ENCODE measurements around the gene PATL1. TPM values are rescaled to one million over a fixed set of nuclear protein-coding genes. Genes with fewer than 3 reads are reported as not detected.
"Not testable (repeated sequence)": the region's sequence is repeated elsewhere in the genome, so short reads cannot be mapped to it uniquely, and the experiment has no call there.

The PATL1 gene
- polyA plus RNA-seq, 1 experiment = 43.9 TPM

DNA sequence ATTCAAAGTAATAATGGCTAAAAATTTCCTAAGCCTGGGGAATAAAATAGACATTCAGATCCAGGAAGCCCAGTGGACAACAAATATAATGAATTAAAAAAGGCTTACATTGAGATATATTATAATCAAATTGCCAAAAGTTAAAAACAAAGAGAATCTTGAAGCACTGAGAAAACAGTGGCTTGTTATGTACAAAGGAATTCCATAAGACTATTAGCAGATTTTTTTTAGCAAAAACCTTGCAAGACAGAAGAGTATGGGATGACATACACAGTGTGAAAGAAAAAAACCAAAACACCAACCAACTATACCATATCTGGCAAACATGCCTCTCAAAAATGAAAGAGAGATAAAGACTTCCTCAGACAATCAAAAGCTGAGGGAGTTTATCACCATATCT lies 24.1 kb upstream of the PATL1 start:
- POLR2A ChIA-PET = no interaction called here
- no peaks in the 10 kb centered on the region for H3K27me3 ChIP-seq (ENCODE audit: control insufficient read depth, insufficient read depth, low read length)
- TF ChIP-seq, protein P1, sequence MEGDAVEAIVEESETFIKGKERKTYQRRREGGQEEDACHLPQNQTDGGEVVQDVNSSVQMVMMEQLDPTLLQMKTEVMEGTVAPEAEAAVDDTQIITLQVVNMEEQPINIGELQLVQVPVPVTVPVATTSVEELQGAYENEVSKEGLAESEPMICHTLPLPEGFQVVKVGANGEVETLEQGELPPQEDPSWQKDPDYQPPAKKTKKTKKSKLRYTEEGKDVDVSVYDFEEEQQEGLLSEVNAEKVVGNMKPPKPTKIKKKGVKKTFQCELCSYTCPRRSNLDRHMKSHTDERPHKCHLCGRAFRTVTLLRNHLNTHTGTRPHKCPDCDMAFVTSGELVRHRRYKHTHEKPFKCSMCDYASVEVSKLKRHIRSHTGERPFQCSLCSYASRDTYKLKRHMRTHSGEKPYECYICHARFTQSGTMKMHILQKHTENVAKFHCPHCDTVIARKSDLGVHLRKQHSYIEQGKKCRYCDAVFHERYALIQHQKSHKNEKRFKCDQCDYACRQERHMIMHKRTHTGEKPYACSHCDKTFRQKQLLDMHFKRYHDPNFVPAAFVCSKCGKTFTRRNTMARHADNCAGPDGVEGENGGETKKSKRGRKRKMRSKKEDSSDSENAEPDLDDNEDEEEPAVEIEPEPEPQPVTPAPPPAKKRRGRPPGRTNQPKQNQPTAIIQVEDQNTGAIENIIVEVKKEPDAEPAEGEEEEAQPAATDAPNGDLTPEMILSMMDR (IDR thresholded peaks at IDR 0.05; ENCODE audit: low read depth, low read length) = no peak
- CTCF ChIA-PET = interaction anchor here (1.3 kb wide), 1 partner anchor 12 kb away, joined by 9 read pairs; no protein-coding TSS in a partner anchor
- no peaks in the 10 kb centered on the region for H3K9me3 ChIP-seq (ENCODE audit: control insufficient read depth, insufficient read depth, low read length)
- no peak overlapping the region for H3K27ac ChIP-seq (ENCODE audit: low read depth, low read length)
- no peak for DNase-seq (ENCODE audit: low read depth, low spot score)
- no peak overlapping the region for H3K4me3 ChIP-seq (ENCODE audit: low read depth, low read length)

DNA sequence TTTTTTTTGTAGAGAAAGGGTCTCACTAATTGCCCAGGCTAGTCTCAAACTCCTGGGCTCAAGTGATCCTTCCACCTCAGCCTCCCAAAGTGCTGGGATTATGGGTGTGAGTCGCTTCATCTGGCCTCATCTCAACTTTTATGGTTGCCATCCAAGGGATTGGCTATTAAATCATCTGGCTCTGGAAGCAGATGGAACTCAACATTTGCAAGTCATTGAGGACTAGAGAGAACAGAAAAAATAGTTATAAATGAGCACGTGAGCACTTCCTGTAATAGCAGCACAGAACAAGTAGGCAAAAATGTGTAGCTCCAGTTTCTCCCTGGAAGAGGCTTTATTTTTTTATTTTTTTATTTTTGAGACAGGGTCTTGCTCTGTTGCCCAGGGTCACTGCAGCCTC lies 22.3 kb upstream of the PATL1 start:
- Histone ChIP-seq H3K27me3 (ENCODE audit: control insufficient read depth, insufficient read depth, low read length) (no peaks in the 10 kb centered on the region), H3K9me3 (ENCODE audit: control insufficient read depth, insufficient read depth, low read length) (no peaks in the 10 kb centered on the region), H3K4me3 (ENCODE audit: low read depth, low read length) (no peak overlapping the region), H3K27ac (ENCODE audit: low read depth, low read length) (no peak overlapping the region)
- ChIA-PET CTCF (interaction anchor here (0.7 to 3.0 kb wide), 2 partner anchors 11 to 88 kb away, joined by 6 to 14 read pairs; no protein-coding TSS in a partner anchor), POLR2A (interaction anchor here (0.7 kb wide), 1 partner anchor 1767 kb away, joined by 12 read pairs; no protein-coding TSS in a partner anchor)
- DNase-seq (ENCODE audit: low read depth, low spot score) = no peak
- TF ChIP-seq, protein P1 (IDR thresholded peaks at IDR 0.05; ENCODE audit: low read depth, low read length) = no peak

DNA sequence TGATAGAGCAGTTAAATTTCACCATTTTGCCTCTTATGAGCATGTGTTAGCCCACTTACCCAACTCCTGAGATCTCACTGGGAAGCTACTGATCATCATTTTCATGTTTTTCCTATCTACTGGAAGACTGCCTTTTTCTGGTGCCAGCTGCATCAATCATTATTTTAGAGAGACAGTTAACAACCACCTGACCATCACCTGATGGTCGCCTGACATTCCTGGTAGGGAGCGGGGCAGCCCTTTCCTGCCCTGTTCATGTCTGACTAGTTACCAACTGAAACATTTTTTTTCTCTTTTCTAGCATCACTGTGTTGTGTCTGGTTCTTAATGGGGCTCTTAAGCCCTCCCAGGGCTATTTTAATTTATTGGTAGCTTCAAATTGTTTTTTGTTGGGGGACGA lies 20.2 kb upstream of the PATL1 start:
- DNase-seq (ENCODE audit: low read depth, low spot score) = no peak
- ChIA-PET POLR2A (no interaction called here), CTCF (interaction anchor here (1.0 to 3.0 kb wide), 2 partner anchors 8 to 152 kb away, joined by 9 to 14 read pairs; no protein-coding TSS in a partner anchor)
- Histone ChIP-seq H3K27me3 (ENCODE audit: control insufficient read depth, insufficient read depth, low read length) (peaks cover 5% of the 10 kb centered on the region), H3K4me3 (ENCODE audit: low read depth, low read length) (no peak overlapping the region), H3K9me3 (ENCODE audit: control insufficient read depth, insufficient read depth, low read length) (no peaks in the 10 kb centered on the region), H3K27ac (ENCODE audit: low read depth, low read length) (no peak overlapping the region)
- TF ChIP-seq, protein P1 (IDR thresholded peaks at IDR 0.05; ENCODE audit: low read depth, low read length) = no peak

DNA sequence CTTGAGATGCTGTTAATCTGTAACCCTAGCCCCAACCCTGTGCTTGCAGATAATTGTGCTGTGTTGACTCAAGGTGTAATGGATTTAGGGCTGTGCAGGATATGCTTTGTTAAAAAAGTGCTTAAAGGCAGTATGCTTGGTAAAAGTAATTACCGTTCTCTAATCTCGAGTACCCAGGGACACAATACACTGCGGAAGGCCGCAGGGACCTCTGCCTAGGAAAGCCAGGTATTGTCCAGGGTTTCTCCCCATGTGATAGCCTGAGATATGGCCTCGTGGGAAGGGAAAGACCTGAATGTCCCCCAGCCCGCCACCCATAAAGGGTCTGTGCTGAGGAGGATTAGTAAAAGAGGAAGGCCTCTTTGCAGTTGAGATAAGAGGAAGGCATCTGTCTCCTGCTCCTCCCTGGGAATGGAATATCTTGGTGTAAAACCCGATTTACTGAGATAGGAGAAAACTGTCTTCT lies 12.5 kb upstream of the PATL1 start:
- POLR2A ChIA-PET; H3K27ac ChIP-seq (ENCODE audit: low read depth, low read length); H3K9me3 ChIP-seq (ENCODE audit: control insufficient read depth, insufficient read depth, low read length); H3K4me3 ChIP-seq (ENCODE audit: low read depth, low read length); DNase-seq (ENCODE audit: low read depth, low spot score); H3K27me3 ChIP-seq (ENCODE audit: control insufficient read depth, insufficient read depth, low read length): not testable (repeated sequence)
- CTCF ChIA-PET = interaction anchor here (0.6 to 2.5 kb wide), 15 partner anchors 9 to 510 kb away, joined by 3 to 52 read pairs (median 8); partner anchors contain the start of genes DTX4, PATL1 and STX3

DNA sequence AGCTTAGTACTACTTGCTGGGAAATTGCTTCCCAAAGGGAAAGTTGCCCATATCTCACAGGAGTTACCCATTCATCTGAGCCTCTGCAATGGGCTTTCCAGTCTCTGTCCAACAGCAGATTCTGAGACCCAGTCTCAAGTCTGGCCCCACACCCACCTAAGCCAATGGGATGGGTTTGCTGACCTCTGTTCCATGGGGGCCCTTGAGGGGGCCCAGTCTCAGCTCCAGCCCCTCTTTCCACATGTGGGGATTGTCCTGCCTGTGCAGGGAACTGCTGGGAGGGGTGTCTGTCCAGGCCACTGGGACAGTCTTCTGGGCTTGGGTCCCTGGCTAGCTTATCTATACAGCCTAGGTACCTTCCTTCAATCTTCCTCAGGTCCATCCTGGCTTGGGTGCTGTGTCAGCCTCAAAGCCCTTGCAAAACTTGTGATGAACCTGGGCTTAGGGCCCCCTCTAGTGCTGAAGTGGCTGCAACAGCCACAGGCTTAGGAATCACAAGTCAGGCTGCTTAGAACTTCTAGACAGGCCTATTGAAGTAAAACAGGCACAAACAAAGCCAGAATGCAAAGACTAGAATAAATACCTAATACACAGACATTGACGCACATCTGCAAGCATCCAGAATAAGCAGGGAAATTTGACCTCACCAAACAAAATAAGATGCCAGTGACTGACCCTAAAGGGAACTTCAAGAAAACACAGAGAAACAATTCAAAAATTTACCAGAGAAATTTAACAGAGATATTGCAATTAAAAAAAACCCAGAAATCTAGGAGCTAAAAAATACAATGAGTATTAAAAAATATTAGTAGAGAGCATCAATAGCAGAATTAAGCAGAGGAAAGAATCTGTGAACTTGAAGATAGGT lies 11.7 kb upstream of the PATL1 start:
- H3K9me3 ChIP-seq (ENCODE audit: control insufficient read depth, insufficient read depth, low read length) = no peaks in the 10 kb centered on the region
- TF ChIP-seq, protein P1 (IDR thresholded peaks at IDR 0.05; ENCODE audit: low read depth, low read length) = peak; percentile 96
- no peak overlapping the region for H3K4me3 ChIP-seq (ENCODE audit: low read depth, low read length)
- H3K27ac ChIP-seq (ENCODE audit: low read depth, low read length) = no peak overlapping the region
- ChIA-PET POLR2A (no interaction called here), CTCF (interaction anchor here (0.6 to 2.5 kb wide), 23 partner anchors 9 to 1144 kb away, joined by 3 to 52 read pairs (median 5); partner anchors contain the start of genes DTX4, PATL1 and STX3)
- peaks cover 5% of the 10 kb centered on the region for H3K27me3 ChIP-seq (ENCODE audit: control insufficient read depth, insufficient read depth, low read length)
- DNase-seq (ENCODE audit: low read depth, low spot score) = peak; percentile 61
